ENCODE results near the gene APLF.

DNA sequence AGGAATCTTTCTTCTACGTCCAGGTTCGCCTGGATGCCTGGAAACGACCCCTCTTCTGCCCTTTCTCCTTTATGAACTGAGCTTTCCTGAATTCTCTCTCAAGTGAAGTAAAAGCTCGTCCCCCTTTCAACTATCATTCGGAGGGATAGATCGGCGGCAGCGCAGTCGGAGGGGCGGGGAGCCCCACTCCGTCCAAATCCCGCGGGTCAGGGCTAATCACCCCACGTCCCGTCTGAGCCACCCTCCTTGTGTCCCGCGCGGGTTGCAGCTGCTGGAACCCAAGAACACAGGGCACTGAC lies 658 bp upstream of the APLF start:
- TF ChIP-seq GATA2 (CRISPR knock-in tag; IDR thresholded peaks at IDR 0.05) (no peak), POLR2AphosphoS5 (IDR thresholded peaks at IDR 0.05; ENCODE audit: low read depth, low read length) (no peak), MEF2A (IDR thresholded peaks at IDR 0.05; ENCODE audit: borderline replicate concordance, low read depth) (no peak), SMC3 (IDR thresholded peaks at IDR 0.05; ENCODE audit: low read depth, low read length) (no peak), RAD21 (IDR thresholded peaks at IDR 0.05; ENCODE audit: low read length) (no peak), MXI1 (IDR thresholded peaks at IDR 0.05; ENCODE audit: low read depth, low read length) (no peak)
- TF ChIP-seq, protein P1, sequence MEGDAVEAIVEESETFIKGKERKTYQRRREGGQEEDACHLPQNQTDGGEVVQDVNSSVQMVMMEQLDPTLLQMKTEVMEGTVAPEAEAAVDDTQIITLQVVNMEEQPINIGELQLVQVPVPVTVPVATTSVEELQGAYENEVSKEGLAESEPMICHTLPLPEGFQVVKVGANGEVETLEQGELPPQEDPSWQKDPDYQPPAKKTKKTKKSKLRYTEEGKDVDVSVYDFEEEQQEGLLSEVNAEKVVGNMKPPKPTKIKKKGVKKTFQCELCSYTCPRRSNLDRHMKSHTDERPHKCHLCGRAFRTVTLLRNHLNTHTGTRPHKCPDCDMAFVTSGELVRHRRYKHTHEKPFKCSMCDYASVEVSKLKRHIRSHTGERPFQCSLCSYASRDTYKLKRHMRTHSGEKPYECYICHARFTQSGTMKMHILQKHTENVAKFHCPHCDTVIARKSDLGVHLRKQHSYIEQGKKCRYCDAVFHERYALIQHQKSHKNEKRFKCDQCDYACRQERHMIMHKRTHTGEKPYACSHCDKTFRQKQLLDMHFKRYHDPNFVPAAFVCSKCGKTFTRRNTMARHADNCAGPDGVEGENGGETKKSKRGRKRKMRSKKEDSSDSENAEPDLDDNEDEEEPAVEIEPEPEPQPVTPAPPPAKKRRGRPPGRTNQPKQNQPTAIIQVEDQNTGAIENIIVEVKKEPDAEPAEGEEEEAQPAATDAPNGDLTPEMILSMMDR (IDR thresholded peaks at IDR 0.05) = no peak

Measured in SK-N-SH (cell line).